AG10803 (cell line): ENCODE data around the gene TMEM108.

Experiments used
- DNase-seq: peaks from one replicate; pipeline ENCODE4 v3.0.0; 2010; ENCODE audit warnings: low read depth
- H3K4me3 ChIP-seq: 2 replicates; pipeline ENCODE4 v1.5.1; 2011; ENCODE audit warnings: mild to moderate bottlenecking, low read length, control low read depth
- CTCF ChIP-seq: conservative IDR thresholded peaks from 2 replicates; pipeline ENCODE4 v1.5.1; 2011; ENCODE audit warnings: mild to moderate bottlenecking, low read length, control low read depth, inconsistent platforms

TMEM108 gene

GRCh38 chr3:133387341-133387740, 349.1 kb downstream of the TMEM108 start:
- no peak overlapping the region for H3K4me3 ChIP-seq
- no peak for TF ChIP-seq CTCF
- DNase-seq, result no peak

GRCh38 chr3:133388696-133389395, 350.7 kb downstream of the TMEM108 start:
- H3K4me3 ChIP-seq, result no peak overlapping the region
- DNase-seq, result no peak
- TF ChIP-seq CTCF, result no peak

GRCh38 chr3:133390715-133391114, 352.5 kb downstream of the TMEM108 start:
- no peak for DNase-seq
- H3K4me3 ChIP-seq, result no peak overlapping the region
- no peak for TF ChIP-seq CTCF

GRCh38 chr3:133393204-133393603, 355.0 kb downstream of the TMEM108 start:
- H3K4me3 ChIP-seq, result no peak overlapping the region
- DNase-seq, result no peak
- no peak for TF ChIP-seq CTCF

GRCh38 chr3:133393691-133394474, 355.7 kb downstream of the TMEM108 start:
- no peak overlapping the region for H3K4me3 ChIP-seq
- no peak for TF ChIP-seq CTCF
- DNase-seq, result no peak

GRCh38 chr3:133394561-133395311, 356.5 kb downstream of the TMEM108 start:
- DNase-seq, result no peak
- TF ChIP-seq CTCF, result no peak
- no peak overlapping the region for H3K4me3 ChIP-seq

DNA sequence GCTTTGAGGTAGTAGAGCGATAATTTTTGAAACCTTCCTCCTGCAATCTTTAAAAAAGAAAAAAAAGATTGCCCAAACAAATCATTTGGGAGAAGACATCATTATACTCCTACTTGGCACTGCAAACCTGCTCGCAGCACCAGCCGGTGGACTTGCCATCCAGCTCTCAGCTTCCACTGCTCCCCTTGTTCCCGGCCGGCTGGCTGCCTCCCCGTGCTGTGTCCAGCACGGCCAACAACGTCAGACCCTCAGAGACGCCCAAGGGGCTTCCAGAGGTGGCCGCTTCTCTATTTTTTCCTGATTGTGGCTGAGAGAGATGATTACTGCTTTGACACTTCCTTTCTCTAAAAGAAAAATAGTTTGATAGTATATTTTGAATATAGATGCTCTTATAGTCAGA, 358.7 kb downstream of the TMEM108 start:
- no peak overlapping the region for H3K4me3 ChIP-seq
- DNase-seq, result no peak
- TF ChIP-seq CTCF, result no peak
